Activated naive CD4-positive, alpha-beta T cell (primary cell): ENCODE results near the gene MAMLD1.

Experiments
- DNase-seq, 4 experiments: peaks; one replicate each; lab custom pipeline; 2025; lab: John Stamatoyannopoulos, UW

MAMLD1 gene

DNA sequence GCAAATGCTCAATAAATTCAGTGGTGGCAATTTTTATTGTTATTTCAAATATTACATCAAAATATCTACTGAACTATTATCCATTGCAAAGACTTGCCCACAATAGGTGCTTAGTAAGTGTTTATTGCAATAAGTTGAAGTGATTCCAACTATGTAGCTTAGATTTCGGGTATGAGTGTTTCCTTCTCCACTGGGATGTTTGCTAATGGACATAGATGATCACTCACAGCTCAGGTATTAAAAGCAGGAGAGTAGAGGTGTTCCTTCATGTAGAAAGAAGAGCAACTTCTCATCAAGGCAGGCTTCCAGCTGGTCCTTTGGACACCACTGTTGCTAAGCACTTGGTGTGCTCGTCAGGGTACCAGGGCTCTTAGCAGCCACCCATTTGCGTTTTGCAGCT is 139.0 kb downstream of the MAMLD1 start:
- no peak for DNase-seq

DNA sequence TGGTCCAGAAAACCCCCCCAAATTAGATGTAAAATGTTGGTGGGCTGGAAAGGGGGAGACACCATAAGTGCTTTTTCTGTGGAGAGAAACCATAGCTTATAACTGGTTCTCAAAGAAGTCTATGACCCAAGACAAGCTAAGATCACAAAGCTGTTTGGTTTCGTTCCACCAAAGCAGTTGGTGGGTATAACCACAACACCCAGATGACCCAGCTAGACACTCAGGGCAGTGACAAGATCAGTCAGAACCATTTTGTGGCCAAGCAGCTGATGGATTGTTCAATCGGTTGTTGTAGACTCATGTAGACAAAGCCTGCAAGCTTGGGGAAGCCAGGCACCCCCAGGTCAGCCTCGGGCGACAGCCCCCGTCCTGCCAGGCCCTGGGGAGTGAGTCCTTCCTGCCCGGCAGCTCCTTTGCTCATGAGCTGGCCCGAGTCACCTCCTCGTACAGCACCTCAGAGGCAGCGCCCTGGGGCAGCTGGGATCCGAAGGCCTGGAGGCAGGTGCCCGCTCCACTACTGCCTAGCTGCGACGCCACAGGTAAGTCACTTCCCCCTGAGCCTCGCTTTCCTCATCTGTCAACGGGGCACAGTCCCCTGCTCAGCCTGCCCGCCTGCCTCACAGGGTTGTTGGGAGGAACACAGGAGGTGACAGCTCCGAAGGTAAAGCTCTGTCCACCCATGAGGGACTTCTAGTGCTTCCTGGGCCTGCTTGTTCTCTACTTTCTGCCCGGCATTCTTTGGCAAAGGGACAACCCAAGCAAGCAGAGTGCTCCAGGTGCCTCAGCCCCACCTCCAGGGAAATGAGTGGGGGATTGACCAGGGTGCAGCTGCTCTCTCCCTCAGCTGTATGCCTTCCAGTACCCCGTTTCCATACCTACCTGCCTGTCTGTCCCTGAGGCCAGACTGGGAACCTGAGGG is 140.1 kb downstream of the MAMLD1 start:
- DNase-seq: no peak

DNA sequence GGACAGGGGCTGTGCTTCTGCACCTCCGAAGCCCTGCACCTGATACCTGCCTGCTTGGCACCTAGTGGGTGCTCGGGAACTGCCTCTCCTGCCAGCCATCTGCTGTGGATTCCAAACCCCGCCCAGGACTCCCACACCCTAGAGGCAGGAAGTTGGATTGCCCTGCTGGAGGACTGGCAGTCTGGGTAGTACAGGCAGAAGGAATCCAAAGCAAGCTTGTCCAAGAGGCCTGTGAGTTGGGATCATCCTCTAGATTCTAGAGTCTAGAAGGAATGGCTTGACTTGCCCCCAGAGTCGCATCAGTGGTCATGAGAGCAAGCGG is 140.7 kb downstream of the MAMLD1 start:
- no peak for DNase-seq

DNA sequence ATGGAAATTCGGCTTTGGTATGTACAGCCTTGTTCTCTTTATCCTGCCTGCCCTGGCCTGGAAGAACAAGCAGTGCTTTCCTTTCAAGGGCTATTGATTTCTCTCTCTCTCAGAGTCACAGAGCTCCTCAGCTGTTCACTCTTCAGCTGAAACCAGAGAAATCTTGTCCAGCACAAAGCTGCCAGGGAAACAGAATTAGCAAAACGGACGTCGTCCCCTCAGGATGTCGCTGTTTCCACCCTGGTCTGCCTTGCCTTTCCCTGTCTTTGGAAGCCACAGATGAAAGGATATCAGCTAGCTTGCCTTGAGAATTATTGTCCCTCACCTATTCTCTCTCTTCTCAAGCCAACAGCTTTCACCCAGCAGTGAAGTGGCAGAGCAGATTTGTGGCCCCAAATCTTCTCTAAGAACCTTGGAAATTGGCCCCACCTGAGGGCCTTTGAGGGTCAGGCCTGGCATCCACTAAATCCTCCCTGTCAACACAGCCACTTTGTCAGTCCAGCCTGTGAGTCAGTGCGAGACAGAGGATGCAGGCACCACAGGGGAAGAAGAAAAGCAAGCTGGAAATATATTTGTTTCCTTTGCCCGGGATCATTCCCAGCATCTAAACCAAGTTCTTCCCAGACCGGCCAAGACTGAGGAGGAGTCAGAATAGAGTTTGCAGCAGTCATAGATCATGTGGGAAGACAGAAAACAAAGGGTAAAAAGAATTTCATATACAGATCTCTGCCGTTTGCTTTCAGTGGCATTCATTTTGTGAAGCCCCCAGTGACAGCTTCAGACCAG is 141.5 kb downstream of the MAMLD1 start:
- no peak for DNase-seq

DNA sequence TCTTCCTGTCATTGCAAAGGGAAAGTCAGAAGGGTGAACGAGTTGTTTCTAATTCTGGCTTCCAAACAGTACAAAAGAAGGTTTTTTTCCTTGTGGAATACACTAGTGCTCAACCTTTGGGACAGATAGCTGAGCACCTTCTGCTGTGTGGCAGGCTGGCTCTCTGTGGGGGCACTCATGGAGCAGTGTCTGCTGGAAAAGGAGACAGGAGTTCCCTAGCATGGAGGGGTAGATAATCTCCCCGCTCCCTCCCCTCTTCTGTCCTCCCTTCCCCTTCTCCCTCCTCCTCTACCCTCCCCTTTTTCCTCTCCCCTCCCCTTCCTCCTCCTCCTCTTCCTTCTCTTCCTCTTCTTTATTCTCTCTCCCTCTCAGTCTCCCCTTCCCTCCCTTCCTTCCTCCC is 142.9 kb downstream of the MAMLD1 start:
- no peak for DNase-seq

DNA sequence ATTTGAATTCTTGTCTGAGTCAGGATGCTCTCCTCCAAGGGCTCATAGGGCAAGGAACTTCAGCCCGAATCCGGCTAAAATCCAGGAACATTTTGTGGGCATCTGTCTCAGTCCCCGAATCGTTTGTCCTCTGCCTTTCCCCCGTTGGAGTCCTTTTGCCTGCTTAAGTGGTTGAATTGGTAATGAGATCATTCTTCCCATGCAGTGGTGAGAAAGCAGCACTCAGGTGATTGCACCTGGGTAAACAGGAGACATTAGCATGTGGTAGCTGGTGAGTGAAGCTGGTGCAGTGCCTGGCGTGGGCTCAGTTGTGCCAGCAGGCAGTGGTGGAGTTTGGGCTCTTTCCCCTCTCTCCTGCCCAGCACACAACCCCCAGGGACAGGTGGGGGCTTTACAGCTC is 143.4 kb downstream of the MAMLD1 start:
- no peak for DNase-seq

DNA sequence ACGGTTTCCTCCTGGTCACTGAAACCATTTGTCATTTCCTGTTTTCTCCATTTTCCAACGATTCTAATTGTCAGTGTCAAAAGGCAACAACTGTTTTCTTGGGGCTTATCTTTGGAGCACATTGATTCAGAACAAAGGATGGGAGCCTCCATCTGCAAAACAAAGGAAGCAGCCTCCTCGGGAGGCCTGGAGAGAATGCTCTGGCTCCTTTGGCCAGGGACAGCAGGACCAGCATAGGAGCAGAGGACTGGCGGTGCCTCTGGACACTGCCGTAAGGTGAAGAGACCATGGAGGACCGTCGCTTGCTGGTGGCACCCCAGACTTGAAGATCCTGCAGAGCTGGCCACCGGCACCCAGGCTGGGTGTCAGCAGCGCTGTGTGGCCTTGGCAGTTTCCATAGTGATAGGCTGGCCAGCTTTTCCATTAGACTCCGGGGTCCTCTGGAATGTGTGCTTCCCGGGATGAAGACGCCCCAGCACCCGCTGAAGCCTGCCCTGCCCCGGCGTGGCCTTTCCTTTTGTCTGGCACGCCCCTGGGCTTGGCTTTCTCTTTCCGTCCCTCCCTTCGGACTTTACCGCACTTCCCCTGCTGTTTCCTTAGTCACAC is 144.2 kb downstream of the MAMLD1 start:
- no peak for DNase-seq

DNA sequence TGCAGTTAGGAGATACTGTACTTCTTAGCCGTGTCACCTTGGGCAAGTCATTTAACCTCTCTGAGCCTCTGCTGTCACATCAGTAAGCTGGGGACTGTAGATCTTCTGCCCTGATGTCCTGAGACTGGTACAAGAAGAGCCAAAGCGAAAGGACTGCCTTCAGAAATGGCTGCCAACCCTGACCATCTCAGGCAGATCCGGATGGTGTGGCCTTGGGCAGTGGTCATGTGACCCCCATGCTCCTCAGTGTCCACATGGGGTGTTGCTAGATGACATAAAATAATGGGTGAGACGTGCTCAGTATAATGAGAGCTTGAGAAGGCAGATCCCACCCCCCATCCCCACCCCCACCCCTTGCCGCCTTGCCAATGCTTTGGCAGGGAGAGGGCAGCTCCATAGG is 144.9 kb downstream of the MAMLD1 start:
- DNase-seq: no peak

DNA sequence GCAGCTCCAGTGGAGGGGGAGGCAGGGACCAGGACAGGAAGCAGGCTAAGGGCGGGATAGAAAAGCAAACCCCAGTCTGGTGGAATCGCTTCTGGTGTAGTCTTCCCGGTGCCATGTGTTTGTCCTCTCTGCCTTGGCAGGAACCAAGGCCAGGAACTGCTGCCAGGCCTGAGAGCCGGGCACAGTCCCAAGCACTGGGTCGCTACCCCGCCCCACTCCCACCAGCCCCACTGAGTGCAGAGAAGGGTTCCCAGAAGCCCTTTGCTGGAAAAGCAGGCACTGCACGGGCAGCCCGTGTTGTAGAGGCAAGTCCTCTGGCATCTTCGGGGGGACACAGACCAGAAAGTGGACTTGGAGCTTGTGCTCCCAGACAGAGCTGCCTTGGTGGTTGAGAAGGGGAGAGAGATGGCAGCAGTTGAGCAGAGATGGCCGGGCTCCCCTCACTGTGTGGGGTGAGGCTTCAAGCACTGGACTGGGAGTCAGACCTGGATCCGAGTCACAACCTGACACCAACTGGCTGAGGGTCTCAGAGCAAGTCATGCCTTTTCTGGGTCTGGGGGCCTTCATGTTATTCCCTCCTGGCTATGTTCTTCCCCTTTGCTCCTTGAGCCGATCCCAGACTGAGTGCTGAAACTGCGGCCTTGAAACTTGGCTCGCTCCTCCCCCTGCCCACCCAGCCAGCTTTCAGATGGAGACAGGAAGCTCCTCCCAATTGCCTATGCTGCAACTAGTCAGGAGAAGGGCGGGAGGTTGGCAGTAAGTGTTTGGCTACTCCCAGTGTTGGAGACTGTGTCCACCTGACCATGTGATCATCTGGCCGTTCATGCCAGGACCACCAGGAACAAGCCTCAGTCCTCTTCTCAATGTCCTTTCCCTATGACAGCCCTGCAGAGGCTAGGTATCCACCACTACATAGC is 145.6 kb downstream of the MAMLD1 start:
- DNase-seq: no peak

DNA sequence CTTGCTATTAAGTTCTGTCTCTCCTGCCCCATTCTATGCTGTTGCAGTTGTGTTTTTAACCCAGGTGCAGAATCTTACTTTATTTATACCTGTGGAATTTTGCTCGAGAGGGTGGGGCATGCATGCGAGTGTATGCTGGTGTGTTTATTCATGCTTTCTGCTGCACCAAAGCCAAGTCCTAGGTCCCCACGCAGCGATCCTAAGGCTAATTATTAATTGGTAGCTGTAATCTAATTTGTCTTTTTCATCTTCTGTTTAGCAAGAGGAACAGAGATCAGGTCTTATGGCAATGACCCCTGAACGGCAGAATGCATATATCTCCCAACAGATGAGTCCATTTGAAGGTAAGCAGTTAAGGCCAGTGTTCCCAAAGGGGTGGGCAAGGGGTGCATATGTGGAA is 146.6 kb downstream of the MAMLD1 start:
- no peak for DNase-seq

DNA sequence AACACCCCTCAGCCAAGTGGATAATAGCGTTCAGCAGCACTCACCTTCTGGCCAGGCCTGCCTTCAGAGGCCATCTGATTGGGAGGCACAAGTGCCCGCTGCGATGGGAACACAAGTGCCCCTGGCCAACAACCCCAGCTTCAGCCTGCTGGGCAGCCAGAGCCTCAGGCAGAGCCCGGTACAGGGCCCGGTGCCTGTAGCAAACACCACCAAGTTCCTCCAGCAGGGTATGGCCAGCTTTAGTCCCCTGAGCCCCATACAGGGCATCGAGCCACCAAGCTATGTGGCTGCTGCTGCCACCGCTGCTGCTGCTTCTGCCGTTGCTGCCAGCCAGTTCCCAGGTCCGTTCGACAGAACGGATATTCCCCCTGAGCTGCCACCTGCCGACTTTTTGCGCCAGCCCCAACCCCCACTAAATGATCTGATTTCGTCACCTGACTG is 149.4 kb downstream of the MAMLD1 start:
- no peak for DNase-seq

DNA sequence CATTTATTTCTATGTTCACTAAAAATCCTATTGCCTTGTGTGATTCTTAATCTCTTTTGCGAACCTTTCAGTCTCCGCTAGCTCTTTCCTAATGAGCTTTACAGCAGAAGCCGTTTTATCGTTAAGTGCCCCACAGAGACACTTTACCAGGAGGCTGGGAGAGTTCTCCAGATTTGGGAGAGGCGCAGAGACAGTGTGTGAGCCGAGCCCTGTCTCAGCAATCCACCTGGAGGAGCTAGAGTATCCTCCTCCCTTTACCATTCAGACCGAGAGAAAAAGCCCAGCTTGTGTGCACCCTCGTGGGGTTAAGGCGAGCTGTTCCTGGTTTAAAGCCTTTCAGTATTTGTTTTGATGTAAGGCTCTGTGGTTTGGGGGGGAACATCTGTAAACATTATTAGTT is 150.4 kb downstream of the MAMLD1 start:
- DNase-seq: no peak

DNA sequence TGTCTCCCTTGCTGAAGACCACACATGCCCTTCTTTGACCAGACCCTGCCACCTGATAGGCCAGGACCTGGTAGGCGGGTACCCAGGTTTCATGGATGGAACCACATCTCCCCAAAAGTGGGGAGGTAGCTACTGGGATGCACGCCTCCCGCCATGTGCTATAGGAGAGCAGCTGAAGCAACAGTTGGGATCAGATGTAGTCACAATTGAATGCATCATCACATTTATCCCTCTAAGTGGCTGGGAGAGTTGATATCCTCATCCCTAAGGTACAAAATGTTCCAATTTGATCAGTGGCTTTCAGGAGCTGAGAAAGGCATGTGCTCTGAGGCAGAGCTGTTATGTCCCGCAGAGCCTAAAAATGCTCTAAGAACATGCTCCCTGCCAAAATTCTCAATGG is 151.3 kb downstream of the MAMLD1 start:
- DNase-seq: no peak

DNA sequence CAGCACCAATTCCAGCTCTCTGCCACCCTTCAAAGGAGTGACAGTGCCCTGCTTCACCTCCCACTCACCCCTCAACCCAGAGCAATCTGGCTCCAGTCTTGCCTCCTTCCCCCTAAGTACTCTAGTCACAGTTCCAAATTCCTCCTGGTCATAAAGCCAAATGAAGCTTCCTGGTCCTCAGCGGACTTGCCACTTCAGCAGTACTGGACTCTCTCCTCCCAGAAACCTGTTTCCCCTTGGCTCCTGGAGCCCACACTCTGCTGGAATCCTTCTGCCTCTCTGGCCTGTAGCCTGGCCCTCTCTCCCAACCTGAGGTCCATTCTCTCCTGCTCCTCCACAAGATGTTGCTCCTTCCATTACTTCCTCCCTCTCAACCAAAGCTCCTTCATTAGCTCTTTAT is 152.7 kb downstream of the MAMLD1 start:
- DNase-seq: no peak

DNA sequence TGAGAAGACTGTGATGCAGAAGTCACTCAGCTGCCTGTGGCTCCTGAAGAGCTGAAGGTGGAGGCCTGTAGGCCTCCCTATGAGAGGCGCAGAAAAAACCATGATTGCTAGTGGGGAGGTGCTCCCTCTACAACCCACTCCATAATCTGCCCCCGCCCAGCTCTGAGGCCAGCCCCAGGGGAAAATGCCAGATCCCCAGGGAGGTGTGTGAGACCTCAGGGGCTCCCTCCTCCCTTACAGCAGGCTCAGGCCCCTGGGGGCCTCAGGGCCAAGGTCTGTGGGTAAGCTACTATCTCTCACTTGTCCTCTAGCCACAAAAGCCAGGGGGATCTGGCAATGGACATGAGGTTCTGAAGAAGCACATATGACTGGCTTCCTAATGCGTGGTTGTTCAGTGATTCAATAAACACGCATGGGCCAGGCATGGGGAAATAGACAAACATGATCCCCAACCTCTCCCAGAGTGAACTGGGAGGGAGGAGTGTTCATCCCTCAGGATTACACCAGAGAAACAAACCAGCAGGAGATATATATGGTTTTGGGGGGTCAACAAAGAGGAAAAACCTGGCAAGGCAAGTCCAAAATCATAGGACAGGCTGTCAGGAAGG is 154.3 kb downstream of the MAMLD1 start:
- DNase-seq: no peak

DNA sequence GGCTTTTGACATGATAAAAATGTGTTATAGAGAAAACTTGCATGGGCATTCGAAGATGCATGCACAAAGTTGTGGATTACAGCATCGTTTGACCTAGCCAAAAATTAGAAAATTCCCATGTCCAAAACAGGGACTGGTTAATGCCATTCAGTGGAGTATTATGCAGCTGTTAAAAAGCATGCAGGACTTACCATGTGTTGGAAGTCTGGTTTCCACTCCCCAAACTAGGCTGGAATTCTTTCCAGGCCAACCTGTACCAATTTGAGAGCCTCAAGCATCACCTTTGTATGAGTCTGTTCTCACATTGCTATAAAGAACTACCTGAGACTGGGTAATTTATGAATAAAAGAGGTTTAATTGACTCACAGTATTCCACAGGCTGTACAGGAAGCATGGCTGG is 159.4 kb downstream of the MAMLD1 start:
- no peak for DNase-seq

DNA sequence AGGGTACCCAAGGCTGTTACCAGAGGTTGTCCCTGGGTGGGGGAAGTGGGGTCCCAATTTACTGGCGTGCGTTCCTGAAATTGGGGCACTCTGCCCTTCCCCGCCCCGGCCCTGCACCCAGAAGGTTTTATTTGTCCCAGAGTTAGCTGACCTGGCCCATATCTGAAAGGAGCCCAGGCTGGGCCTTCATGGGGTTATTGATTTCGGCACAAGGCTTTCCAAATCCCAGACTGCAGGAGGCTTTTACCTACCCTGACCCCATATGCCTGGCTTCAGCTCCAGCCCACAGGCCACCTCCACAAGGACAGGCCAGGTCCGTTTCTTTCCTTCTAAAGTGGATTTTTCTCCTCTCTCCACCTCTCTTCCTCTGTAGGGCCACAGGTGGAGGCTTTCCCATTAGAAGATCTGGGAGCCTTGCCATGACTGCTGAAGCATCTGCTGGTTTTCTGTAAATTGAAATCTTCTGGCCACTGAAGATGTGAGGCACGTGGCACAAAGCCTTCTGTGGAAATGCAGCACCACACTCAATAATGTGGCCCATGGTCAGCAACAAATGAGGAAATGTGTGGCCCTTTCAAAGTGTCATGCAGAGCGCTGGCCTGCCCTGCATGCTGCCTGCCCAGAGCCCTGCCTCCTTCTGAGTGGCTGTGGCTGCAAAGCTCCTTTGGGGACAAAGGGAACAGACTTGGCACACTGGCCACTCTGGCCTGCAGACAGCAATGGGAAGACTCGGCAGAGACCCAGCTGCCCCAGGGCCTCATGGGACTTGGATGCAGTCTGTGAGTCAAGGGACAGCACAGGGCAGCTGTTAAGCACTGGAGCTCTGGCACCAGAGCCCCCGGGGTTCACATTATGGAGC is 162.2 kb downstream of the MAMLD1 start:
- no peak for DNase-seq

DNA sequence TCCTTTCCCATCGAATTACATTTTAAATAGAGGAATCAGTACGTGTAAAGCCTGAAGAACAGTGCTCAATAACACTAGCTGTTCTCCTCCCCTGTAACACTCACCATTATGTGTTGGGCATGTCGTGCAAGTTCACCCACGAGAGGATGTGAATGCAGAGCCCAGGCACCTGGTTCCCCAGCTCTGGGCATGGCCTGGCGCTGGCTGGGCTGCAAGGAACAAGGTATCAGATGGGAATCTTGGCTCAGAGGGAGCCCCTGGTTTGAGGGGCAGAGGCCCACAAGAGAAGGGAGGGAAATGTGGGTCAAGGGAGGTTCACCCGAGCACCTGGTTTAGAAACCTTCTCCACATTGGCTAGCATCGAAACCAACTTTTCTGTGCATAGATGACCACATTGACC is 163.6 kb downstream of the MAMLD1 start:
- no peak for DNase-seq

DNA sequence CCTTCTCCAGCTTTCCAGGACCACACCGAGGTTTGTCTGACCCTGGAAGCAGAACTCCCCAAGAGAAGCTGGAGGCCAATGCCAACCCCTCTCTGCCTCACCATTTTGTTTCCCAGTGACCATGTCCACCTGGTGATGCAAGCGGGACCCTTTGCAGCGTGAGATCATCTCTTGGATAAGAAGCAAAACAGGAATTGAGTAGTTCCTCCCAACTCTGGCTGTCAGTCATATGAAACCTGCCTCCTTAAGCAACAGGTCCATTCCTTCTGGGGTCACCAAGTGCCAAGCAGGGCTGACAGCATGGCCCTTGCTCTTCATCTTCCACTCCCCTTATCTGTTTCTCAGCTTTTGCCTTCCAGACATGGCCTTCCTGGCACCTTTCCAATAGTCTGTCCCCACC is 164.0 kb downstream of the MAMLD1 start:
- DNase-seq: no peak

DNA sequence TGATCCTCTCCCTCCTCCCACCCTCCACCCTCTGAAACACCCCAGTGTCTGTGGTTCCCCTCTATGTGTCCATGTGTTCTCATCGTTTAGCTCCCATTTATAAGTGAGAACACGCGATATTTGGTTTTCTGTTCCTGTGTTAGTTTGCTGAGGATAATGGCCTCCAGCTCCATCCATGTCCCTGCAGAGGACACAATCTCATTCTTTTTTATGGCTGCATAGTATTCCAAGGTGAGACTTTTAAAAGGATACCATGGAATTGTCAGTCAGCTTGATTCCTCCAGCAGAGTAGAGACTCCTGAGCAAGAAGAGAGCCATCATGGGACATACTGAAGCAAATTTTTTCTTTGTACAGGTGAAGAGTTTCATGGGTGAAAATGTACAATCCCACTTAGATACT is 166.5 kb downstream of the MAMLD1 start:
- no peak for DNase-seq

DNA sequence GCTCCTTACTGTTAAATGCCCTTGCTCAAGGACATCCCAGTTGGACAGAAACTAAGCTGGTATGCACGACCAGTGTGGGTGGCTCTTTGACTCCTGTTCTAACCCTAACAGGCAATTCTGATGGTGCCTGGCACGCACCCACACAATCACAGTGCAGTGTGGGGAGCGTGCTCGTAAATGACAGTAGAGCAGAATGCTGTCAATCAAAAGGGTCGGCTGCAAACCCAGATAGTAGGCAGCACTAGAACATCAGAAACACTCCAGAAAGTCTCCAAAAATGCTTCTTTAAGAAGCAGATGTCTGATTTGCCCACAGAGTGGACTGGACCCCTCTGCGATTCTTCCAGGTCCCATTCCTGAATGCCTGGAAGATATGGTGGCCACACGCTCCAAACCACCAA is 167.7 kb downstream of the MAMLD1 start:
- DNase-seq: no peak
